Measurements from ENCODE around the gene ZNF500.

The ZNF500 gene

GRCh38 chr16:4778050-4778392 lies 11.1 kb upstream of the ZNF500 start:
- Histone ChIP-seq H3K4me3 (ENCODE audit: insufficient read depth, low read length, poor library complexity, severe bottlenecking) (no peak overlapping the region), H3F3A (ENCODE audit: insufficient read depth) (no peaks in the 10 kb centered on the region), H3K36me3 (ENCODE audit: low read length) (no peaks in the 10 kb centered on the region), H4K20me1 (ENCODE audit: low read depth, low read length) (no peaks in the 10 kb centered on the region), H3K9me2 (replicated peaks; ENCODE audit: insufficient read depth, low read length) (no peaks in the 10 kb centered on the region), H3K9me3 (ENCODE audit: insufficient read depth, low read length) (no peaks in the 10 kb centered on the region), H2AFZ (ENCODE audit: low read depth, low read length, severe bottlenecking) (no peak overlapping the region), H3K27ac (ENCODE audit: low read depth, low read length) (no peak overlapping the region), H3K27me3 (ENCODE audit: low read length) (no peaks in the 10 kb centered on the region), H3K4me2 (ENCODE audit: low read depth, low read length, poor library complexity, severe bottlenecking) (no peak overlapping the region), H3K79me2 (ENCODE audit: insufficient read depth, low read length) (no peaks in the 10 kb centered on the region), H3K9ac (ENCODE audit: low read length) (no peak overlapping the region)
- TF ChIP-seq CTCF (IDR thresholded peaks at IDR 0.05; ENCODE audit: insufficient read depth, low read length, poor library complexity, severe bottlenecking): no peak
- no peak for TF ChIP-seq EZH2phosphoT487 (conservative IDR thresholded peaks at IDR 0.05; ENCODE audit: low read length)

- H3F3A ChIP-seq (ENCODE audit: insufficient read depth): no peaks in the 10 kb centered on the region
- no peaks in the 10 kb centered on the region for H3K79me2 ChIP-seq (ENCODE audit: insufficient read depth, low read length)
- H3K27ac ChIP-seq (ENCODE audit: low read depth, low read length): no peak overlapping the region
- H3K36me3 ChIP-seq (ENCODE audit: low read length): no peaks in the 10 kb centered on the region
- no peaks in the 10 kb centered on the region for H3K27me3 ChIP-seq (ENCODE audit: low read length)
- TF ChIP-seq EZH2phosphoT487 (conservative IDR thresholded peaks at IDR 0.05; ENCODE audit: low read length): no peak
- H2AFZ ChIP-seq (ENCODE audit: low read depth, low read length, severe bottlenecking): no peak overlapping the region
- H3K9me2 ChIP-seq (replicated peaks; ENCODE audit: insufficient read depth, low read length): no peaks in the 10 kb centered on the region
- H3K4me2 ChIP-seq (ENCODE audit: low read depth, low read length, poor library complexity, severe bottlenecking): no peak overlapping the region
- no peak overlapping the region for H3K9ac ChIP-seq (ENCODE audit: low read length)
- no peak overlapping the region for H3K4me3 ChIP-seq (ENCODE audit: insufficient read depth, low read length, poor library complexity, severe bottlenecking)
- H3K9me3 ChIP-seq (ENCODE audit: insufficient read depth, low read length): no peaks in the 10 kb centered on the region
- H4K20me1 ChIP-seq (ENCODE audit: low read depth, low read length): no peaks in the 10 kb centered on the region
Measured at GRCh38 chr16:4777339-4778049, 10.5 kb upstream of the ZNF500 start.

- Histone ChIP-seq H4K20me1 (ENCODE audit: low read depth, low read length) (no peaks in the 10 kb centered on the region), H3K27ac (ENCODE audit: low read depth, low read length) (no peak overlapping the region), H3K9ac (ENCODE audit: low read length) (no peak overlapping the region), H3K79me2 (ENCODE audit: insufficient read depth, low read length) (no peaks in the 10 kb centered on the region), H3K27me3 (ENCODE audit: low read length) (no peaks in the 10 kb centered on the region), H3K9me3 (ENCODE audit: insufficient read depth, low read length) (no peaks in the 10 kb centered on the region), H3K4me2 (ENCODE audit: low read depth, low read length, poor library complexity, severe bottlenecking) (no peak overlapping the region), H3F3A (ENCODE audit: insufficient read depth) (no peaks in the 10 kb centered on the region), H3K9me2 (replicated peaks; ENCODE audit: insufficient read depth, low read length) (no peaks in the 10 kb centered on the region), H2AFZ (ENCODE audit: low read depth, low read length, severe bottlenecking) (no peak overlapping the region), H3K4me3 (ENCODE audit: insufficient read depth, low read length, poor library complexity, severe bottlenecking) (no peak overlapping the region), H3K36me3 (ENCODE audit: low read length) (no peaks in the 10 kb centered on the region)
- TF ChIP-seq CTCF (IDR thresholded peaks at IDR 0.05; ENCODE audit: insufficient read depth, low read length, poor library complexity, severe bottlenecking) (no peak), EZH2phosphoT487 (conservative IDR thresholded peaks at IDR 0.05; ENCODE audit: low read length) (no peak)
Measured at GRCh38 chr16:4776141-4776705, 9.3 kb upstream of the ZNF500 start.

- no peaks in the 10 kb centered on the region for H3K9me2 ChIP-seq (replicated peaks; ENCODE audit: insufficient read depth, low read length)
- no peaks in the 10 kb centered on the region for H3K27me3 ChIP-seq (ENCODE audit: low read length)
- H3K9ac ChIP-seq (ENCODE audit: low read length): no peak overlapping the region
- TF ChIP-seq EZH2phosphoT487 (conservative IDR thresholded peaks at IDR 0.05; ENCODE audit: low read length) (no peak), CTCF (IDR thresholded peaks at IDR 0.05; ENCODE audit: insufficient read depth, low read length, poor library complexity, severe bottlenecking) (no peak)
- no peaks in the 10 kb centered on the region for H4K20me1 ChIP-seq (ENCODE audit: low read depth, low read length)
- peaks cover under 1% of the 10 kb centered on the region; the same call in 1 of the 2 replicates for H3F3A ChIP-seq (ENCODE audit: insufficient read depth)
- H3K4me2 ChIP-seq (ENCODE audit: low read depth, low read length, poor library complexity, severe bottlenecking): no peak overlapping the region
- no peak overlapping the region for H2AFZ ChIP-seq (ENCODE audit: low read depth, low read length, severe bottlenecking)
- H3K27ac ChIP-seq (ENCODE audit: low read depth, low read length): no peak overlapping the region
- no peak overlapping the region for H3K4me3 ChIP-seq (ENCODE audit: insufficient read depth, low read length, poor library complexity, severe bottlenecking)
- no peaks in the 10 kb centered on the region for H3K9me3 ChIP-seq (ENCODE audit: insufficient read depth, low read length)
- H3K79me2 ChIP-seq (ENCODE audit: insufficient read depth, low read length): no peaks in the 10 kb centered on the region
- H3K36me3 ChIP-seq (ENCODE audit: low read length): no peaks in the 10 kb centered on the region
Measured at GRCh38 chr16:4775005-4775404, 8.0 kb upstream of the ZNF500 start.

Data from SU-DHL-6 (cell line).